IMR-90 (cell line): ENCODE data around the gene TMEM145. TPM values are rescaled to one million over a fixed set of nuclear protein-coding genes. Genes with fewer than 3 reads are reported as not detected.

Experiments
- ATAC-seq: fragments of 200-7000 bp; cut with Tn5 transposase; 2 replicates; pipeline ENCODE4 v1.9.1; 2020; ENCODE audit warnings: low read depth, mild to moderate bottlenecking, moderate library complexity
- BruUV-seq: library from RNA; stranded (reverse); fragments of 400-500 nt; replicated peaks from 2 replicates; lab custom pipeline; 2021; lab: Mats Ljungman, UMichigan
- CTCF ChIA-PET: fragments of 300-600 bp; formaldehyde crosslinking; extraction: SDS; loops from one replicate; lab custom pipeline; 2021; ENCODE audit warnings: antibody characterized with exemption; lab: Yijun Ruan, JAX
- POLR2A ChIA-PET: fragments of 300-600 bp; sonication (Branson Sonifier 250); formaldehyde crosslinking; loops from one replicate; lab custom pipeline; 2022; ENCODE audit warnings: antibody characterized with exemption; ENCODE audit not compliant: unreplicated experiment; lab: Charles Lee
- DNase-seq: peaks from one replicate; pipeline ENCODE4 v3.0.0; 2013
- H2AFZ ChIP-seq: replicated peaks from 2 replicates; pipeline ENCODE3; 2013; ENCODE audit warnings: low read length, mild to moderate bottlenecking; ENCODE audit not compliant: poor library complexity
- H2AK5ac ChIP-seq: 2 replicates; pipeline ENCODE4 v1.6.1; 2013; ENCODE audit warnings: low read depth, low read length, inconsistent platforms
- H2AK9ac ChIP-seq: replicated peaks from 2 replicates; pipeline ENCODE3; 2013; ENCODE audit warnings: mild to moderate bottlenecking, low read depth, low read length, moderate library complexity; ENCODE audit not compliant: poor library complexity
- H2BK120ac ChIP-seq: 2 replicates; pipeline ENCODE4 v1.6.1; 2013; ENCODE audit warnings: low read depth, low read length, inconsistent platforms
- H2BK15ac ChIP-seq: 3 replicates; pipeline ENCODE4 v1.6.1; 2013; ENCODE audit warnings: low read depth, low read length, inconsistent platforms
- H2BK20ac ChIP-seq: 2 replicates; pipeline ENCODE4 v1.6.1; 2013; ENCODE audit warnings: low read depth, mild to moderate bottlenecking, inconsistent platforms, low read length, moderate library complexity
- H2BK5ac ChIP-seq: 2 replicates; pipeline ENCODE4 v1.6.1; 2013; ENCODE audit warnings: mild to moderate bottlenecking, low read depth, low read length, inconsistent platforms; ENCODE audit not compliant: poor library complexity, severe bottlenecking
- H3K14ac ChIP-seq: replicated peaks from 2 replicates; pipeline ENCODE4 v1.6.1; 2013; ENCODE audit warnings: low read depth, low read length, inconsistent platforms
- H3K18ac ChIP-seq: 2 replicates; pipeline ENCODE4 v1.6.1; 2013; ENCODE audit warnings: low read depth, low read length, control low read depth
- H3K23ac ChIP-seq: 2 replicates; pipeline ENCODE4 v1.6.1; 2013; ENCODE audit warnings: low read depth, low read length, inconsistent platforms
- H3K27ac ChIP-seq: 2 replicates; pipeline ENCODE4 v1.5.1; 2013; ENCODE audit warnings: mild to moderate bottlenecking, control low read depth, low read length; ENCODE audit not compliant: insufficient read depth
- H3K27me3 ChIP-seq: 2 replicates; pipeline ENCODE4 v1.6.1; 2013; ENCODE audit warnings: low read length; ENCODE audit not compliant: control insufficient read depth, insufficient read depth
- H3K36me3 ChIP-seq: 2 replicates; pipeline ENCODE4 v1.6.1; 2013; ENCODE audit warnings: low read length, mixed read lengths; ENCODE audit not compliant: control insufficient read depth, insufficient read depth
- H3K4ac ChIP-seq: 2 replicates; pipeline ENCODE4 v1.6.1; 2013; ENCODE audit warnings: low read depth, low read length, inconsistent platforms
- H3K4me1 ChIP-seq: 2 replicates; pipeline ENCODE4 v1.6.1; 2013; ENCODE audit warnings: low read length, mixed read lengths; ENCODE audit not compliant: control insufficient read depth, insufficient read depth
- H3K4me2 ChIP-seq: 2 replicates; pipeline ENCODE4 v1.6.1; 2013; ENCODE audit warnings: low read depth, mild to moderate bottlenecking, control low read depth, low read length, moderate library complexity
- H3K4me3 ChIP-seq: 2 replicates; pipeline ENCODE4 v1.5.1; 2013; ENCODE audit warnings: low read depth, mild to moderate bottlenecking, control low read depth, low read length, moderate library complexity; ENCODE audit not compliant: insufficient read depth
- H3K56ac ChIP-seq: 2 replicates; pipeline ENCODE4 v1.6.1; 2013; ENCODE audit warnings: low read length, inconsistent platforms; ENCODE audit not compliant: insufficient read depth; ENCODE audit errors: extremely low read depth
- H3K79me1 ChIP-seq, 2 experiments: 2 replicates each; pipeline ENCODE4 v1.6.1; 2013; ENCODE audit warnings: low read length in 2 of 2, inconsistent platforms in 1 of 2, low read depth in 1 of 2
- H3K9ac ChIP-seq: 2 replicates; pipeline ENCODE4 v1.6.1; 2013; ENCODE audit warnings: low read depth, low read length, control low read depth
- H3K9me1 ChIP-seq: 2 replicates; pipeline ENCODE4 v1.6.1; 2013; ENCODE audit warnings: low read length, inconsistent platforms; ENCODE audit not compliant: insufficient read depth
- H3K9me3 ChIP-seq: 2 replicates; pipeline ENCODE4 v1.6.1; 2013; ENCODE audit warnings: low read length; ENCODE audit not compliant: control insufficient read depth, insufficient read depth
- H4K20me1 ChIP-seq: 2 replicates; pipeline ENCODE4 v1.6.1; 2013; ENCODE audit warnings: low read length, inconsistent platforms; ENCODE audit not compliant: insufficient read depth
- H4K5ac ChIP-seq: 2 replicates; pipeline ENCODE4 v1.6.1; 2013; ENCODE audit warnings: mild to moderate bottlenecking, low read depth, low read length, control low read depth
- H4K8ac ChIP-seq, 2 experiments: 2 replicates each; pipeline ENCODE4 v1.6.1; 2013; ENCODE audit warnings: low read depth in 2 of 2, low read length in 2 of 2, control low read depth in 1 of 2, inconsistent platforms in 1 of 2
- H4K91ac ChIP-seq: 2 replicates; pipeline ENCODE4 v1.6.1; 2013; ENCODE audit warnings: low read depth, low read length, inconsistent platforms; ENCODE audit not compliant: insufficient read depth
- BHLHE40 ChIP-seq: fragments of 150-350 bp; IDR thresholded peaks from 2 replicates; pipeline ENCODE4 v1.6.1; 2016; ENCODE audit warnings: mild to moderate bottlenecking, low read depth, low read length
- CEBPB ChIP-seq: IDR thresholded peaks from 2 replicates; pipeline ENCODE4 v1.6.1; 2012; ENCODE audit warnings: low read depth, low read length, improper control_type of control experiment
- CHD1 ChIP-seq: IDR thresholded peaks from 2 replicates; pipeline ENCODE4 v1.6.1; 2012; ENCODE audit warnings: low read depth, low read length, improper control_type of control experiment
- CTCF ChIP-seq: conservative IDR thresholded peaks from 2 replicates; pipeline ENCODE4 v1.5.1; 2012; ENCODE audit warnings: mild to moderate bottlenecking, low read depth, low read length, improper control_type of control experiment
- ELK1 ChIP-seq: fragments of 150-350 bp; IDR thresholded peaks from 2 replicates; pipeline ENCODE4 v1.6.1; 2016; ENCODE audit warnings: low read depth, mild to moderate bottlenecking, low read length, moderate library complexity, borderline replicate concordance
- FOS ChIP-seq: fragments of 150-350 bp; IDR thresholded peaks from 2 replicates; pipeline ENCODE4 v1.6.1; 2016; ENCODE audit warnings: low read depth, low read length
- MAFK ChIP-seq: IDR thresholded peaks from 2 replicates; pipeline ENCODE4 v1.6.1; 2012; ENCODE audit warnings: low read depth, low read length, improper control_type of control experiment
- MXI1 ChIP-seq: IDR thresholded peaks from 2 replicates; pipeline ENCODE4 v1.6.1; 2012; ENCODE audit warnings: low read depth, mild to moderate bottlenecking, low read length, moderate library complexity, borderline replicate concordance
- NFE2L2 ChIP-seq: fragments of 150-350 bp; IDR thresholded peaks from 2 replicates; pipeline ENCODE4 v1.6.1; 2016; ENCODE audit warnings: low read depth, mild to moderate bottlenecking, low read length
- POLR2A ChIP-seq: IDR thresholded peaks from 2 replicates; pipeline ENCODE4 v1.6.1; 2012; ENCODE audit warnings: mild to moderate bottlenecking, low read depth, low read length
- RAD21 ChIP-seq: IDR thresholded peaks from 2 replicates; pipeline ENCODE4 v1.6.1; 2012; ENCODE audit warnings: low read length, improper control_type of control experiment
- RCOR1 ChIP-seq: IDR thresholded peaks from 2 replicates; pipeline ENCODE4 v1.6.1; 2012; ENCODE audit warnings: mild to moderate bottlenecking, low read length, improper control_type of control experiment; ENCODE audit not compliant: insufficient replicate concordance
- RFX5 ChIP-seq: IDR thresholded peaks from 2 replicates; pipeline ENCODE4 v1.8.0; 2012; ENCODE audit warnings: low read depth, mild to moderate bottlenecking, low read length, moderate library complexity
- SMC3 ChIP-seq: fragments of 150-350 bp; IDR thresholded peaks from 2 replicates; pipeline ENCODE4 v1.6.1; 2016; ENCODE audit warnings: low read depth, mild to moderate bottlenecking, antibody characterized with exemption, low read length, moderate library complexity
- USF2 ChIP-seq: fragments of 150-350 bp; IDR thresholded peaks from 2 replicates; pipeline ENCODE4 v1.6.1; 2017; ENCODE audit warnings: mild to moderate bottlenecking, antibody characterized with exemption, low read length, low read depth
- WGBS, 2 experiments: methylation state at CpG; one replicate each; pipeline versions ENCODE4 v1.1.5 to v1.1.7; 2013; ENCODE audit warnings: missing lambda C conversion rate in 2 of 2; ENCODE audit not compliant: insufficient read length in 1 of 2; ENCODE audit errors: extremely low coverage in 2 of 2; 5-methylcytosine and 5-hydroxymethylcytosine counted together
- dilution Hi-C: fragments of 300-500 bp; cut with HindIII; formaldehyde crosslinking; loops from one replicate; pipeline ENCODE4 v1.14.3; 2018; ENCODE audit warnings: low sequenced_read_pairs; ENCODE audit not compliant: unreplicated experiment
- in situ Hi-C: fragments of 300-500 bp; cut with MboI; formaldehyde crosslinking; loops from 3 replicates; pipeline ENCODE4 v1.14.3; 2019; ENCODE audit warnings: low sequenced_read_pairs, inconsistent platforms, mixed read lengths
- intact Hi-C: fragments of 100-400 bp; cut with micrococcal nuclease; formaldehyde crosslinking; loops from 2 replicates; pipeline ENCODE4 v1.10.0; 2022
- polyA plus RNA-seq, 3 experiments: library from polyadenylated mRNA; depleted of rRNA; stranded (reverse); fragments of >200 nt; gene quantifications; 2 replicates each; pipeline ENCODE4 v1.2.3, GENCODE V29; 2012; ENCODE audit warnings: low replicate concordance in 1 of 3
- total RNA-seq: library from RNA; depleted of rRNA; stranded (reverse); fragments of >200 nt; gene quantifications from 2 replicates; pipeline ENCODE4 v1.2.3, GENCODE V29; 2012

TMEM145 gene
- total and polyA plus RNA-seq, 2 of the 4 experiments (the other 2 are of a cell fraction) = under 0.01 to 0.41 TPM

GRCh38 chr19:42306646-42307045, 6.5 kb upstream of the TMEM145 start:
- no peak overlapping the region for H2BK5ac ChIP-seq
- H3K9ac ChIP-seq = no peak overlapping the region
- no peak overlapping the region for H3K4ac ChIP-seq
- no peak overlapping the region for H3K18ac ChIP-seq
- H4K91ac ChIP-seq = no peak overlapping the region
- no peak overlapping the region for H2BK120ac ChIP-seq
- no peak overlapping the region for H3K23ac ChIP-seq
- intact Hi-C loops (no loop called here), in situ Hi-C loops (no loop called here), dilution Hi-C loops (no loop called here)
- H3K79me1 ChIP-seq = peaks cover 1 to 12% of the 10 kb centered on the region in 2 experiments; a peak in 2 of 4 replicates
- H2AFZ ChIP-seq = no peak overlapping the region
- H2AK9ac ChIP-seq = no peak overlapping the region
- H3K27ac ChIP-seq = no peak overlapping the region
- H2AK5ac ChIP-seq = no peak overlapping the region
- H3K36me3 ChIP-seq = no peaks in the 10 kb centered on the region
- peaks cover 7% of the 10 kb centered on the region for H3K4me1 ChIP-seq
- ChIA-PET POLR2A (no interaction called here), CTCF (no interaction called here)
- peaks cover 5% of the 10 kb centered on the region for H3K27me3 ChIP-seq
- DNase-seq (no peak), ATAC-seq (no peak)
- H3K9me1 ChIP-seq = peaks cover 10% of the 10 kb centered on the region; the same call in 1 of the 2 replicates
- H4K20me1 ChIP-seq = no peaks in the 10 kb centered on the region
- H3K14ac ChIP-seq = no peak overlapping the region
- H3K4me3 ChIP-seq = no peak overlapping the region
- no peak overlapping the region for H4K5ac ChIP-seq
- WGBS, 2 experiments = 75% methylated on average over 10 of the region's 22 CpGs; no CpG with 5 or more reads in 1 of the 2 experiments
- BruUV-seq = no TSS peak
- H2BK15ac ChIP-seq = no peak overlapping the region
- no peak overlapping the region for H4K8ac ChIP-seq
- H2BK20ac ChIP-seq = no peak overlapping the region
- no peak overlapping the region for H3K56ac ChIP-seq
- no peak for TF ChIP-seq CTCF
- no peak for TF ChIP-seq USF2
- no peak for TF ChIP-seq POLR2A
- no peak for TF ChIP-seq RCOR1
- no peak for TF ChIP-seq CEBPB
- TF ChIP-seq BHLHE40 = no peak
- TF ChIP-seq FOS = no peak
- no peak for TF ChIP-seq MXI1
- TF ChIP-seq RAD21 = no peak
- no peak for TF ChIP-seq RFX5
- TF ChIP-seq SMC3 = no peak
- no peak for TF ChIP-seq CHD1
- TF ChIP-seq MAFK = no peak
- TF ChIP-seq NFE2L2 = no peak
- no peak for TF ChIP-seq ELK1
- no peaks in the 10 kb centered on the region for H3K9me3 ChIP-seq
- no peak overlapping the region for H3K4me2 ChIP-seq
